Parathyroid adenoma (tissue), 2 donors: ENCODE measurements around the gene BIN2.
"Not testable (repeated sequence)": the region's sequence is repeated elsewhere in the genome, so short reads cannot be mapped to it uniquely, and the experiment has no call there.

Source experiments
- H2AFZ ChIP-seq: fragments of 300-600 bp; sonication (generic); one replicate; pipeline ENCODE4 v1.7.0; 2017; ENCODE audit warnings: antibody characterized with exemption, mild to moderate bottlenecking
- H3K27ac ChIP-seq: fragments of 300-600 bp; sonication (generic); one replicate; pipeline ENCODE4 v1.7.0; 2017
- H3K27me3 ChIP-seq: fragments of 300-600 bp; sonication (generic); one replicate; pipeline ENCODE4 v1.7.0; 2017; ENCODE audit warnings: low read length; ENCODE audit not compliant: control insufficient read depth, insufficient read depth
- H3K36me3 ChIP-seq: fragments of 300-600 bp; sonication (generic); one replicate; pipeline ENCODE4 v1.7.0; 2017; ENCODE audit warnings: low read length; ENCODE audit not compliant: control insufficient read depth, insufficient read depth
- H3K4me1 ChIP-seq: fragments of 300-600 bp; sonication (generic); one replicate; pipeline ENCODE4 v1.7.0; 2017; ENCODE audit warnings: control low read depth
- H3K4me2 ChIP-seq: fragments of 300-600 bp; sonication (generic); one replicate; pipeline ENCODE4 v1.7.0; 2017; ENCODE audit warnings: low read length
- H3K4me3 ChIP-seq: fragments of 300-600 bp; sonication (generic); one replicate; pipeline ENCODE4 v1.7.0; 2017; ENCODE audit warnings: low read depth, low read length
- H3K79me2 ChIP-seq: fragments of 300-600 bp; sonication (generic); one replicate; pipeline ENCODE4 v1.7.0; 2017; ENCODE audit warnings: control low read depth
- H3K9ac ChIP-seq: fragments of 300-600 bp; sonication (generic); one replicate; pipeline ENCODE4 v1.7.0; 2017; ENCODE audit warnings: mild to moderate bottlenecking
- H3K9me3 ChIP-seq: fragments of 300-600 bp; sonication (generic); one replicate; pipeline ENCODE4 v1.7.0; 2017; ENCODE audit warnings: low read length; ENCODE audit not compliant: control insufficient read depth
- CTCF ChIP-seq: fragments of 300-600 bp; sonication (generic); IDR thresholded peaks from one replicate; pipeline ENCODE4 v1.7.0; 2017; ENCODE audit warnings: antibody characterized with exemption, mild to moderate bottlenecking
- donor health status: primary hyperparathyroidism.

BIN2 gene

GRCh38 chr12:51320311-51320694 is 3.7 kb downstream of the BIN2 start:
- no peaks in the 10 kb centered on the region for H3K79me2 ChIP-seq
- no peaks in the 10 kb centered on the region for H3K27me3 ChIP-seq
- no peaks in the 10 kb centered on the region for H3K9me3 ChIP-seq
- H3K36me3 ChIP-seq: no peaks in the 10 kb centered on the region
- H3K9ac ChIP-seq: no peak overlapping the region
- H2AFZ ChIP-seq: no peak overlapping the region
- TF ChIP-seq CTCF: no peak
- H3K4me3 ChIP-seq: no peak overlapping the region
- no peaks in the 10 kb centered on the region for H3K4me1 ChIP-seq
- H3K27ac ChIP-seq: no peak overlapping the region
- H3K4me2 ChIP-seq: no peak overlapping the region

- Histone ChIP-seq H3K9ac (no peak overlapping the region), H3K4me1 (no peaks in the 10 kb centered on the region), H3K4me3 (no peak overlapping the region), H3K27me3 (no peaks in the 10 kb centered on the region), H3K27ac (no peak overlapping the region), H3K79me2 (no peaks in the 10 kb centered on the region), H2AFZ (no peak overlapping the region), H3K4me2 (no peak overlapping the region), H3K36me3 (no peaks in the 10 kb centered on the region), H3K9me3 (no peaks in the 10 kb centered on the region)
- TF ChIP-seq CTCF: no peak
These were observed 5.0 kb downstream of the BIN2 start for GRCh38 chr12:51318846-51319599.

GRCh38 chr12:51318057-51318806 is 5.7 kb downstream of the BIN2 start:
- H3K4me1 ChIP-seq: not testable (repeated sequence)

GRCh38 chr12:51311389-51311788 is 12.6 kb downstream of the BIN2 start:
- no peaks in the 10 kb centered on the region for H3K79me2 ChIP-seq
- H3K4me1 ChIP-seq: no peaks in the 10 kb centered on the region
- H3K36me3 ChIP-seq: no peaks in the 10 kb centered on the region
- no peaks in the 10 kb centered on the region for H3K9me3 ChIP-seq
- H3K9ac ChIP-seq: no peak overlapping the region
- H2AFZ ChIP-seq: no peak overlapping the region
- no peaks in the 10 kb centered on the region for H3K27me3 ChIP-seq
- H3K4me2 ChIP-seq: no peak overlapping the region
- H3K27ac ChIP-seq: no peak overlapping the region
- TF ChIP-seq CTCF: no peak
- H3K4me3 ChIP-seq: no peak overlapping the region

More at GRCh38 chr12:51318057-51318806, 5.7 kb downstream of the BIN2 start:
- not testable (repeated sequence) for H3K36me3 ChIP-seq, H3K27ac ChIP-seq, H3K27me3 ChIP-seq, H3K4me2 ChIP-seq, H3K79me2 ChIP-seq, H3K9ac ChIP-seq, H3K4me3 ChIP-seq, H2AFZ ChIP-seq, H3K9me3 ChIP-seq

GRCh38 chr12:51307655-51308593 is 16.1 kb downstream of the BIN2 start:
- Histone ChIP-seq H2AFZ (peak overlapping the region; percentile 11), H3K9ac (no peak overlapping the region), H3K36me3 (no peaks in the 10 kb centered on the region), H3K4me2 (no peak overlapping the region), H3K79me2 (no peaks in the 10 kb centered on the region), H3K27ac (no peak overlapping the region), H3K4me3 (no peak overlapping the region), H3K9me3 (no peaks in the 10 kb centered on the region), H3K4me1 (no peaks in the 10 kb centered on the region), H3K27me3 (no peaks in the 10 kb centered on the region)
- TF ChIP-seq CTCF: no peak
